Measurements from ENCODE around the gene USP3. TPM values are rescaled to one million over a fixed set of nuclear protein-coding genes. Genes with fewer than 3 reads are reported as not detected.

The USP3 gene
- total and polyA plus RNA-seq, 7 donors, result 20.4 to 66.5 (median 46.4) TPM

DNA sequence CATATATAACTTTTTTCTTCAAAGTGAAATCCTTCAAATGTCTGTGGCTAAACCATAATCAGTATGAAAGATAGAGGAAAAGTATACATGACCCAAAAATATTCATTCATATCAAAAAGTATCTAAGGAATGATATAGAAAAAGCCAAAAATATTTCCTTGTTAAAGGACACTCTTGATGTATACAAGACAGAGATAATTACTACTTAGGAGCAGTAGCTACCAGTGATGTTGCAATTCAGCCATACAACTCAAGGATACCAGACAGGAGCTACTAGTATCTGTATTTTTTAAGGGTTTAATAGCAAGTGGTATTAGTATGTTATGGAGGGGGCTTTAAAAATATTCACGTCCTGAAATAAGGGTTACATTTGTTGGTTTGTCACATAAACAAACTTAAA, 129.8 kb downstream of the USP3 start:
- 93 to 97% methylated on average over 1 of the region's 1 CpG for whole genome bisulfite sequencing, 2 donors
- TF ChIP-seq CTCF (IDR thresholded peaks at IDR 0.05) (no peak), EP300 (IDR thresholded peaks at IDR 0.05) (no peak), POLR2A (IDR thresholded peaks at IDR 0.05) (no peak), POLR2AphosphoS5 (IDR thresholded peaks at IDR 0.05) (no peak)
- DNase-seq, result no peak
- Histone ChIP-seq H3K4me3 (no peak overlapping the region), H3K27me3 (no peaks in the 10 kb centered on the region), H3K4me1 (no peaks in the 10 kb centered on the region), H3K9me3 (no peaks in the 10 kb centered on the region), H3K27ac (no peak overlapping the region), H3K36me3 (peaks cover 12 to 100% (median 54%) of the 10 kb centered on the region in 4 donors)
- intact Hi-C loops (cut with DNase I), result no loop called here

DNA sequence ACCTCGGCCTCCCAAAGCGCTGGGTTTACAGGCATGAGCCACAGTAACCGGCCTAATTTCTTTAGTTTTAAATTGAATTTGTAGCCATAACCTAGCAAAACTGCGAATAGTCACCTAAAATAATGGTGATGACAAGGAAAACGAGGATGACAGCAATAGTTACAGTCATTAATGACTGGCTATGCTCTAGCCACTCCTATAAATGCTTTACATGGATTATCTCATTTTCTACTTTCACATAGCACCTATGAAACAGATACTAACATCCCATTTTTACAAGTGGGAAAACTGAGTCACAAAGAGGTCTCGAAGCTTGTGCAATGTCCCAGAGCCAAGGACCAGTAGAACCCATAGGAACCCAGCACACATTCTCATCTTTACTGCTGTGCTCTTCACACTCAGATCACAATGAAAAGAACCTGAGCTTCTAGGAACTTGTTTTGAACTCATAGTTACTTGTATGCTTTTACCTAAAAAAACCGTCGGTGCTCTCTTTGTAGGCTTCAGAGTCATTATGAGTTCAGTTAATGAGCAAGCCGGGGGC, 132.2 kb downstream of the USP3 start:
- Histone ChIP-seq H3K27ac (no peak overlapping the region), H3K27me3 (no peaks in the 10 kb centered on the region), H3K9me3 (no peaks in the 10 kb centered on the region), H3K4me3 (no peak overlapping the region), H3K36me3 (peaks cover 15 to 100% (median 52%) of the 10 kb centered on the region in 4 donors), H3K4me1 (no peaks in the 10 kb centered on the region)
- DNase-seq, result no peak
- TF ChIP-seq EP300 (IDR thresholded peaks at IDR 0.05) (no peak), CTCF (IDR thresholded peaks at IDR 0.05) (no peak), POLR2AphosphoS5 (IDR thresholded peaks at IDR 0.05) (no peak), POLR2A (IDR thresholded peaks at IDR 0.05) (no peak)
- WGBS, 2 donors, result 97 to 98% methylated on average over 9 of the region's 9 CpGs
- intact Hi-C loops (cut with DNase I), result no loop called here

DNA sequence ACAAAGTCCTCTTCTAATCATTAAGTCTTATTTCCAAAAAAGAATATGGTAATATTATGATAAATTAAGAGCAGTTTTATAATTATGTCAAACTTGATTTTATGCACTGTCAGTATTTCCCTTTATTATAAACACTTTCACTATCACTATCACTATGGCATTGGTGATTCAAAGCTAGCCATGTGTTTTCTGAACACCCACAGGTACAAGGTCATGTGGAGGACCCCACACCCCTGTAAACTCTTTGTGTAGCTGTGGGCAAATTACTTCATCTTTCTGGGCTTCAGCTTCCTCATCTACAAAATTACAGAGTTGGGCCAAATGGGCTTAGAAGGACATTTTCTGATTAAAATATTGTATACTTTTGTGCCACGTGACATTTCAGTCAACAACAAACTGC, 134.4 kb downstream of the USP3 start:
- Histone ChIP-seq H3K36me3 (peaks cover 15 to 100% (median 48%) of the 10 kb centered on the region in 4 donors), H3K27me3 (no peaks in the 10 kb centered on the region), H3K9me3 (no peaks in the 10 kb centered on the region), H3K4me3 (no peak overlapping the region), H3K27ac (no peak overlapping the region), H3K4me1 (no peaks in the 10 kb centered on the region)
- TF ChIP-seq POLR2AphosphoS5 (IDR thresholded peaks at IDR 0.05), result no peak
- TF ChIP-seq CTCF (IDR thresholded peaks at IDR 0.05), result no peak
- TF ChIP-seq POLR2A (IDR thresholded peaks at IDR 0.05), result no peak
- no peak for TF ChIP-seq EP300 (IDR thresholded peaks at IDR 0.05)
- intact Hi-C loops (cut with DNase I), result no loop called here
- no peak for DNase-seq
- 93 to 97% methylated on average over 1 of the region's 1 CpG for WGBS, 2 donors

- Histone ChIP-seq H3K4me3 (no peak overlapping the region), H3K4me1 (peaks cover 0 to 5% (median 0%) of the 10 kb centered on the region in 4 donors), H3K27ac (no peak overlapping the region), H3K27me3 (no peaks in the 10 kb centered on the region), H3K36me3 (peaks cover 18 to 100% (median 46%) of the 10 kb centered on the region in 4 donors), H3K9me3 (no peaks in the 10 kb centered on the region)
- intact Hi-C loops (cut with DNase I), result no loop called here
- 96 to 98% methylated on average over 3 of the region's 3 CpGs for WGBS, 2 donors
- no peak for TF ChIP-seq CTCF (IDR thresholded peaks at IDR 0.05)
- no peak for TF ChIP-seq EP300 (IDR thresholded peaks at IDR 0.05)
- no peak for TF ChIP-seq POLR2A (IDR thresholded peaks at IDR 0.05)
- TF ChIP-seq POLR2AphosphoS5 (IDR thresholded peaks at IDR 0.05), result no peak
- no peak for DNase-seq
Observed at GRCh38 chr15:63640146-63640545, 135.8 kb downstream of the USP3 start.

Other genes starting within 250 kb of the USP3 start
- gene APH1B, start 227.0 kb upstream of the USP3 start, total RNA-seq, result 10 to 100 TPM in 2 of 4 donors, 1 to 10 TPM in 2; 7.9 to 11.0 (median 9.9) TPM
- 1 to 10 TPM; 1.8 to 6.9 (median 5.9) TPM for gene APH1B, start 227.0 kb upstream of the USP3 start, polyA plus RNA-seq
- 1 to 10 TPM in 2 of 4 donors, under 1 TPM in 2; 0.14 to 2.2 (median 1.3) TPM for gene CA12, start 122.7 kb upstream of the USP3 start, total RNA-seq
- 10 to 100 TPM; 21.0 to 76.2 (median 29.4) TPM for gene CA12, start 122.7 kb upstream of the USP3 start, polyA plus RNA-seq
- 100 to 1,000 TPM in 2 of 4 donors, 10 to 100 TPM in 2; 46.7 to 150 (median 99.3) TPM for gene FBXL22, start 92.8 kb downstream of the USP3 start, total RNA-seq
- gene FBXL22, start 92.8 kb downstream of the USP3 start, polyA plus RNA-seq, result 1 to 10 TPM in 2 of 3 donors, under 1 TPM in 1; 0.69 to 2.6 (median 1.2) TPM